ENCODE measurements around the gene SUGCT. TPM values are rescaled to one million over a fixed set of nuclear protein-coding genes. Genes with fewer than 3 reads are reported as not detected.

SUGCT gene
- total and polyA plus RNA-seq, 9 of the 15 experiments (the other 6 are each of a cell fraction or from before 2014, with no cell fraction given): 0.58 to 2.5 (median 1.4) TPM

DNA sequence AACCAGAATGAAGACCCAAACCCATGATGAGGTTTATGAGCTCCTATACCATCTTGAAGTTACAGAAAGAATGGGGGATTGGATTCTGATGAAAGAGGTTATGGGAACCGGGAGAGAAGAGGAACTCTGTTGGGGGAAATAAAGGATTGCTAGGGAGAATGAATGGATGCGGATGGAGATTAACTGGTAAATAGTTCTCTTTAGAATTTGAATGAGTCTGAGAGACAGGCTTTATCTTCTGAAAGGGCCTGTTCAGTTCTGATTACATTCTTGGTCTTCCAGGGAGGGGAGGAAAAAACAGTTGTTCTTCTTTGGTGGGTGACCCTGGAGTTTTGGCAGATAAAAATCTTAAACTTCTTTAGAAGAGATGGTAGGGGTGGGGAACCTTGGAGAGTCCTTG, 13.9 kb downstream of the SUGCT start:
- POLR2A ChIA-PET: interaction anchor here (1.7 kb wide), 1 partner anchor 8 kb away, joined by 5 read pairs; no protein-coding TSS in a partner anchor
- no peak for DNase-seq (ENCODE audit: extremely low read depth in 1 of 4, low spot score in 3 of 4)
- intact Hi-C loops (cut with micrococcal nuclease): no loop called here
- no TSS peak for BruUV-seq (replicated peaks)
- no peak for ATAC-seq
- H3K79me2 ChIP-seq (ENCODE audit: control insufficient read depth, insufficient read depth, low read length): no peaks in the 10 kb centered on the region
- H2AFZ ChIP-seq (ENCODE audit: low read depth, low read length): no peak overlapping the region
- no peaks in the 10 kb centered on the region for H4K20me1 ChIP-seq (replicated peaks; ENCODE audit: control insufficient read depth, insufficient read depth, low read length)
- H3K9me3 ChIP-seq (replicated peaks; ENCODE audit: control insufficient read depth, insufficient read depth, low read depth, low read length): no peaks in the 10 kb centered on the region
- no peak overlapping the region for H3K4me2 ChIP-seq (ENCODE audit: insufficient read depth, low read length)
- CTCF ChIA-PET (ENCODE audit: low intra/inter-chr PET ratio): no interaction called here
- 0% methylated on average over 2 of the region's 2 CpGs for WGBS (ENCODE audit: insufficient coverage, low coverage, missing lambda C conversion rate)
- H3K9ac ChIP-seq (ENCODE audit: insufficient read depth in 1 of 2, low read depth in 2 of 2, low read length in 2 of 2): no peak overlapping the region
- no peaks in the 10 kb centered on the region for H3K9me1 ChIP-seq (ENCODE audit: control insufficient read depth, insufficient read depth, low read length)
- peaks cover 9 to 11% of the 10 kb centered on the region in 2 experiments; a peak in 4 of 5 replicates for H3K27me3 ChIP-seq (ENCODE audit: control insufficient read depth in 2 of 2, insufficient read depth in 2 of 2, low read length in 2 of 2)
- no peak for FAIRE-seq
- no peak overlapping the region for H3K4me3 ChIP-seq
- no peak overlapping the region for H3K27ac ChIP-seq (ENCODE audit: extremely low read depth, low read depth, low read length)
- H3K36me3 ChIP-seq (ENCODE audit: control insufficient read depth, insufficient read depth, low read length): no peaks in the 10 kb centered on the region
- in situ Hi-C loops (cut with MboI): no loop called here
- H3K4me1 ChIP-seq (replicated peaks in 1 of 2; ENCODE audit: control insufficient read depth in 2 of 2, insufficient read depth in 2 of 2, low read length in 2 of 2): no peaks in the 10 kb centered on the region
- TF ChIP-seq ARID1B (IDR thresholded peaks at IDR 0.05) (peak; percentile 28; the same call in 1 of the 2 replicates), CBFA2T3 (IDR thresholded peaks at IDR 0.05) (peak; percentile 41; the same call in 1 of the 2 replicates), TAL1 (IDR thresholded peaks at IDR 0.05) (0 out of 2 replicates have a peak, but pooled peaks have one; percentile 25)
- TF ChIP-seq, protein P1, sequence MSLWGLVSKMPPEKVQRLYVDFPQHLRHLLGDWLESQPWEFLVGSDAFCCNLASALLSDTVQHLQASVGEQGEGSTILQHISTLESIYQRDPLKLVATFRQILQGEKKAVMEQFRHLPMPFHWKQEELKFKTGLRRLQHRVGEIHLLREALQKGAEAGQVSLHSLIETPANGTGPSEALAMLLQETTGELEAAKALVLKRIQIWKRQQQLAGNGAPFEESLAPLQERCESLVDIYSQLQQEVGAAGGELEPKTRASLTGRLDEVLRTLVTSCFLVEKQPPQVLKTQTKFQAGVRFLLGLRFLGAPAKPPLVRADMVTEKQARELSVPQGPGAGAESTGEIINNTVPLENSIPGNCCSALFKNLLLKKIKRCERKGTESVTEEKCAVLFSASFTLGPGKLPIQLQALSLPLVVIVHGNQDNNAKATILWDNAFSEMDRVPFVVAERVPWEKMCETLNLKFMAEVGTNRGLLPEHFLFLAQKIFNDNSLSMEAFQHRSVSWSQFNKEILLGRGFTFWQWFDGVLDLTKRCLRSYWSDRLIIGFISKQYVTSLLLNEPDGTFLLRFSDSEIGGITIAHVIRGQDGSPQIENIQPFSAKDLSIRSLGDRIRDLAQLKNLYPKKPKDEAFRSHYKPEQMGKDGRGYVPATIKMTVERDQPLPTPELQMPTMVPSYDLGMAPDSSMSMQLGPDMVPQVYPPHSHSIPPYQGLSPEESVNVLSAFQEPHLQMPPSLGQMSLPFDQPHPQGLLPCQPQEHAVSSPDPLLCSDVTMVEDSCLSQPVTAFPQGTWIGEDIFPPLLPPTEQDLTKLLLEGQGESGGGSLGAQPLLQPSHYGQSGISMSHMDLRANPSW (CRISPR knock-in tag; IDR thresholded peaks at IDR 0.05): no peak

Measured in K562 (cell line).